D341Med (cell line): ENCODE results near the gene EP400.
A peak's percentile ranks its signal among the peaks of the same experiment; 100 is the strongest.

Experiments used
- DNase-seq: peaks from one replicate; pipeline ENCODE4 v3.0.0; 2012; ENCODE audit warnings: low spot score

EP400 gene

GRCh38 chr12:131927110-131928079 lies 22.3 kb upstream of the EP400 start:
- no peak for DNase-seq

DNA sequence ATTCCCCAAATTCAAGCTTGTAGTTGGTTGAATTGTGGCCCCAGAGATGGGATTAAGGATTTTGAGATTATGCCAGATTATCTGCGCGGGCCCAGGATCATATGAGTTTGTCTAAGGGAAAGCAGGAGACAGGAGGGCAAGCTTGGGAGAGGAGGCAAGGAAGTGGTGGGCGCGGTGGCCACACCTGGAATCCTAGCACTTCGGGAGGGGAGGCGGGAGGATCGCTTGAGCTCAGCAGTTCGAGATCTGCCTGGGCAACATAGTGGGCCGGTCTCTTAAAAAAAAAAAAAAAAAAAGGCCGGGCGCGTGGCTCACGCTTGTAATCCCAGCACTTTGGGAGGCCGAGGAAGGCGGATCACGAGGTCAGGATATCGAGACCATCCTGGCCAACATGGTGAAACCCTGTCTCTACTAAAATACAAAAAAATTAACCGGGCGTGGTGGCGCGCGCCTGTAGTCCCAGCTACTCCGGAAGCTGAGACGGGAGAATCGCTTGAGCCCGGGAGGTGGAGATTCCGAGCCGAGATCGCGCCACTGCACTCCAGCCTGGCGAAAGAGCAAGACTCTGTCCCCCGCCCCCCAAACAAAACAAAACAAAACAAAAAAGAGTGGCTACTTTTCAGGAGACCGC lies 21.5 kb upstream of the EP400 start:
- no peak for DNase-seq

- peak; percentile 99 for DNase-seq
Observed at GRCh38 chr12:131928711-131929580, 20.8 kb upstream of the EP400 start, which contains the start of gene PUS1. Gene PUS1 (plus strand): TSS chr12:131929276. CDS start chr12:131929723, 447 bp downstream.

DNA sequence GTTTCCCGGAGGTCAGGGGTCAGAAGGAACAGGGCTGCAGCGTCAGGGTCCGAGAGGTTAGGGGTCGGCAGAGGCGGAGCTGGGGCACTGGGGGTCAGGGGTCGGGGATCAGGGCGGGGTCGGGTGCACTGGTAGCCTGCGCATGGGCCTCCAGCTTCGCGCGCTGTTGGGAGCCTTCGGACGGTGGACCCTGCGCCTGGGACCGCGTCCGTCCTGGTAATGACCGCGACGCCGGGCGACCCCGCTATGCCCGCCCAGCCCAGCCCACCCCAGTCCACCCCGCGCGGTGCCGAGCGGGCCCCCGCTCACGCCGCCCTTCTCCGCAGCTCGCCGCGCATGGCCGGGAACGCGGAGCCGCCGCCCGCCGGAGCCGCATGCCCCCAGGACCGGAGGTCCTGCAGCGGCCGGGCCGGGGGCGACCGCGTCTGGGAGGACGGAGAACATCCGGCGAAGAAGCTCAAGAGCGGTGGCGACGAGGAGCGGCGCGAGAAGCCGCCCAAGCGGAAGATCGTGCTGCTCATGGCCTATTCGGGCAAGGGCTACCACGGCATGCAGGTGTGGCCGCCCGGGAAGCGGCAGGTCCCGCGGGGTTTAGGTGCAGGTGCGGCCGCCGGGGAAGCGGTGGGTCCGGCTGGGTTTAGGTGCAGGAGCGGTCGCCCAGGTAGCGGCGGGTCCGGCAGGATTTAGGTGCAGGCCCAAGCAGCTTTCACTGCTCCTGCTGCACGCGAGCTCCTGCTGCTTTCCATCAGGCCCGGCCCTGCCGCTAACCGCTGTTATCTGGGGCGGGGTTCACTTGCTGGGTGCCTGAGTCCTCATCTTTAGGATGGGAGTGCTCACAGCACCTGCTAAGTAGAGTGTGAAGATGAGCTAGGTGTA lies 19.9 kb upstream of the EP400 start:
- peak; percentile 64 for DNase-seq

- no peak for DNase-seq
Observed at GRCh38 chr12:131930510-131930909, 19.2 kb upstream of the EP400 start.

- DNase-seq = no peak
Observed at GRCh38 chr12:131933387-131933786, 16.4 kb upstream of the EP400 start.

DNA sequence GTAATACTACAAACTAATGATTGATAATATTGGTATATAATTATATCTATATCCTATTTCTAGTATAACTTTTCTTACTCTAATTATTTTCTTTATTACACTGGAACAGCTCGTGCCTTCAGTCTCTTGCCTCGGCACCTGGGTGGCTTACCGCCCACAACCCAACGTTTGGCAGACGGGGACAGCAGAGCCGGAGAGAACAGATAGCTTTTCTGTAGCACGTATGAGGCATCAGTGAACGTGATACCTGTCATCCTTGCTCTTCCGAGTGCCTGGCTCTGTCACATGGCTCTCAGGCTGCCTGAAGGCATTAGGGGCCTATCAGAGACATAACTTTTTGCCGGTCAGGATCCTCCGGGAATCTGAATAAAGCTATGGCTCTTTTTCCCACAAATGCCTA lies 15.2 kb upstream of the EP400 start:
- DNase-seq = no peak

DNA sequence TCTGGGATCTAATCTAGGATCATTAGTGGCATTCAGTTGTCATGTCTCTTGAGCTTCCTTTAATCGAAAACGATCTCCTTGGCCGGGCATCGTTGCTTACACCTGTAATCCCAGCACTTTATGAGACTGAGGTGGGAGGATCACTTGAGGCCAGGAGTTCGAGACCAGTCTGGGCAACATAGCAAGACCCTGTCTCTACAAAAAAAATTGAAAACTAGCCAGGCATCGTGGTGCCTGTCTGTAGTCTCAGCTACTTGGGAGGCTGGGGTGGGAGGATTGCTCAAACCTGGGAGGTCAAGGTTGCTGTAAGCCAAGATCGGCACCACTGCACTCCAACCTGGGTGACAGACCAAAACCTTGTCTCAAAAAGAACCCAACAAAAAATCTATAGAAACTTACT lies 11.7 kb upstream of the EP400 start:
- DNase-seq = no peak

DNA sequence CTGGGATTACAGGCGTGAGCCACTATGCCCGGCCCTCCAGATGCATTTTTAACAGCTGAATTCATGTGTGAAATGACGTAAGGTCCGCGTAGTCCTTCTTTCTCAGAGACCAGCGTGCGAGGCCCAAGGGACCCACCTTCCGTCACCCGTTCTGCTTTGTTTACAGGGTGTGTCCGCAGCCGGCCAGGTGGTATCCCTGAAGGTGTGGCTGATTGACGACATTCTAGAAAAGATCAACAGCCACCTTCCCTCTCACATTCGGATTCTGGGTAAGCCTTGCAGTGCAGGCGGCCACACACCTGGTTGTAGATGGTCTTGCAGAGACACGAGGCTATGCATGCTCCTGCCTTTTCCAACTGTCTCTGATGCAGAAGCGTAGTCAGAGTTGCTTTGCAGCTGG lies 10.7 kb upstream of the EP400 start:
- DNase-seq = no peak

GRCh38 chr12:131940141-131940547 lies 9.6 kb upstream of the EP400 start:
- no peak for DNase-seq

- DNase-seq = no peak
Observed at GRCh38 chr12:131941116-131941986, 8.4 kb upstream of the EP400 start.

DNA sequence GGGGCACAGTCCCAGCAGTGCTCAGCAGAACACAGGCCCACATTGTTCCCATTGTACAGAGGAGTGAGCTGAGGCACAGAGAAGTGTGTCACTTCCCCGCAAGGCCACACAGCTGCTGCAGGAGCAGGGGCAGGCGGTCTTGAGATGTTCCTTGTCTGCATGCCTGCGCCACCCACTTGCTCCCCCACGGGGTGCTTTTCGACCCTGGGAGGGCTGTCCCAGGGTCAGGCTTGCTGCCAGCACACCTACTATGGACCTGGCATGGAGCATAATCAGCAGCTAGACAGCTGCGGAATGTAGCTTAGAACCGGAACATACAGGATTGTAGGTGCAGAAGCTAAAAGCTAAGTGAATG lies 7.8 kb upstream of the EP400 start:
- DNase-seq = no peak

DNA sequence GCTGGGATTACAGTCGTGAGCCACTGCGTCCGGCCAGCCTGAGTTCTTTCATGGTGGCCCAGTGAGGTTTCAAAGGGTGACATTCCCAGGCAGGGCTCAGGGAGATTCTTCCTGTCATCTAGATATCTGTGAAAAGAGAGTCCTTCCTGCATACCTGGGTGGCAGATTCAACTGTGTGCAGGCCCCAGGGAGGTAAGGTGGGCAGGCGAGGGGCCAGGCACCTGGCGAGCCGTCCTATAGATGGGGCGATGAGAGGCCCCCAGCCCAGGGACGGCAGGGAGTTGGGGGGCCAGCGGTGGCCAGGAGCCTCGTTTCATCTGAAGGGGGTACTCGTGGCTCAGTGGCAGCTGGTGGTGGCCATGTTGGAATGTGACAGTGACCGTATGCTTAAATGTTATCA lies 7.1 kb upstream of the EP400 start:
- DNase-seq = no peak

DNA sequence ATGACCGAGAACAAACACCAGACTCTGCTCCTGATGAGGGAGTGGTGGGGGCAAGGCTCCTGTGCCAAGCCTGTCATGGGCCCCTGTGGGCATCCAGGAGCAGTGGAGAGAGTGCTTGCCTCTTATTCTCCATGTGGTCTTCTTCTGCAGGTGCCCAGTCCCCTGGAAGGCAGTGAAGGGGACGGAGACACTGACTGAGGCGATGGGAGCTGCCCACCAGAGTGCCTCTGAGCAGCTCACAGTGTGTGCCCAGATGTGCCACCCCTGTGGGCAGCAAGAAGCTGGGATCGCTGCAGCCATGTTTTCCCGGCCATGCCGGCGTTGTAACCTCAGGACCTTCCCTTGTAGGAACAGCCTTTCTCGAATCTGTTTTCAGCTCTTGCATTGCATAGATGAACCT lies 6.4 kb upstream of the EP400 start:
- no peak for DNase-seq

DNA sequence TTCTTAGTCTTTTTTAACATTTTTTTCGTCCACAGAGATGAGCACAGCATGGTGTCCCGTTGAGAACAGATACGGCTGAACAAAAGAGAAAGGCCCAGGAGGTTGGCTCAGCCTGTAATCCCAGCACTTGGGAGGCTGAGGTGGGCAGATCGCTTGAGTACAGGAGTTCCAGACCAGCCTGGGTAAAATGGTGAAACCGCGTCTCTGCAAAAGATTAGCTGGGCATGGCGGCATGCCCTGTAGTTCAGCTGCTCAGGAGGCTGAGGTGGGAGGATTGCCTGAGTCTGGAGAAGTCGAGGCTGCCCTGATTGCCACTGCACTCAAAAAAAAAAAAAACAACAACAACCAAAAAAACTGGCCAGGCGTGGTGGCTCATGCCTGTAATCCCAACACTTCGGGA lies 5.9 kb upstream of the EP400 start:
- DNase-seq = no peak

DNA sequence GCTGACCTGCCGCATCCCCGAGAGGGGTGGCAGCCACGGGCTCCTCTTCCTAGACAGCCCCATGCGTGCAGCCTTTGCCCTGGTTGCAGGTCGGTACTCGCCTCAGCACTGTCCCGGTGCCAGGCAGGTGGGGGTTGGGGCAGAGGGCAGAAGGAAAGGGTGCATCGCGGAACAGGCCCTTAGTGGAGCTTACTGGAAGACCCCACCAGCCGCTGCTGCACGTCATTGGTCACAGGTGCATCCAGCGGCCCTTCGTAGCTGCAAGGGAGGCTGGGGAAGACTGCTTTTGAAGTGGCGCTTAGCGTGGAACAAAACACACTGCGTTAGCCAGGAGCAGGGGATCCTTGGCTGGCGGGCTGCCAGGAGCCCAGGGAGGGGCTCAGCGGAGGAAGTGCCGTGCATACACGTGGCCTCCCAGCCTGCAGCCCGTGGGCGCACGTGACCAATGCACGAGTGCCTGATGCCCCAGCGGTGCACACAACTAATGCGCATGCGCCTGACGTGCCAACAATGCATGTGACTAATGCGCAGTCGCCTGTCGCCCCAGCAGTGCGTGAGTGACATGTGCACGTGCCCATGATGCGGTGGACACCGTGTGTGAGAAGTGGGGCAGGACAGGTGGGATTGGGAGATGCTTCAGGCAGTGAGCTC lies 5.0 kb upstream of the EP400 start:
- DNase-seq = peak; percentile 37

GRCh38 chr12:131946757-131947156 lies 3.0 kb upstream of the EP400 start:
- no peak for DNase-seq

- no peak for DNase-seq
Observed at GRCh38 chr12:131947482-131948027, 2.2 kb upstream of the EP400 start.

DNA sequence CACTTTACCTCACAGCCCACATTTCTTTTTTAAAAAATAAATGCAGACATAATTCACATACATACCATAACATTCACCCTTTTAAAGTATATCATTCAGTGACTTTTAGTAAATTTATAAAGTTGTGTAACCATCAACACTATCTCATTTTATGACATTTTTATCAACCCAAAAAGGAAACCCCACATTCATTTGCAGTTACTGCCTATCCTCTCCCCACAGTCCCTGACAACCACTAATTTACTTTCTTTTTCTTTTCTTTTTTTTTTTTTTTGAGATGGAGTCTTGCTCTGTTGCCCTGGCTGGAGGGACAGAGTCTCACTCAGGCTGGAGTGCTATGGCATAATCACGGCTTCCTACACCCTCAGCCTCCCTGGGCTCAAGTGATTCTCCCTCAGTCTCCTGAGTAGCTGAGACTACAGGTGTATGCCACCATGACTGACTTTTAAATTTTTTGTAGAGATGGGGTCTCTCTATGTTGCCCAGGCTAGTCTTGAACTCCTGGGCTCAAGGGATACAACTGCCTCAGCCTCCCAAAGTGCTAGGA lies 1.5 kb upstream of the EP400 start:
- no peak for DNase-seq
